Thyroid gland (tissue), 4 donors: Measurements from ENCODE around the gene DENND4A. TPM values are rescaled to one million over a fixed set of nuclear protein-coding genes. Genes with fewer than 3 reads are reported as not detected.

Experiments used
- DNase-seq, 2 donors: peaks; one replicate each; pipeline ENCODE4 v3.0.0-alpha.2; 2019
- H3K27ac ChIP-seq, 3 donors: fragments of 200-600 bp; sonication (generic); 1 replicate in 2 of 3; 2 replicates in 1 of 3; pipeline ENCODE4 v1.5.1; 2016 to 2019; ENCODE audit warnings: mild to moderate bottlenecking in 1 of 3, moderate library complexity in 1 of 3
- H3K27me3 ChIP-seq: fragments of 200-600 bp; sonication (generic); one replicate; pipeline ENCODE4 v1.5.1; 2019
- H3K36me3 ChIP-seq, 2 donors: fragments of 200-600 bp; sonication (generic); one replicate each; pipeline ENCODE4 v1.5.1; 2016 to 2019
- H3K4me1 ChIP-seq, 2 donors: fragments of 200-600 bp; sonication (generic); one replicate each; pipeline ENCODE4 v1.5.1; 2017 to 2019
- H3K4me3 ChIP-seq, 3 donors: fragments of 200-600 bp; sonication (generic); replicated peaks in 1 of 3; 1 replicate in 2 of 3; 2 replicates in 1 of 3; pipeline ENCODE4 v1.5.1; 2016; ENCODE audit warnings: mild to moderate bottlenecking in 1 of 3
- H3K9me3 ChIP-seq: fragments of 200-600 bp; sonication (generic); one replicate; pipeline ENCODE4 v1.5.1; 2017
- POLR2A ChIP-seq, 2 donors: fragments of 450-650 bp; IDR thresholded peaks; one replicate each; pipeline ENCODE4 v1.6.1; 2017; ENCODE audit warnings: antibody characterized with exemption in 2 of 2, mild to moderate bottlenecking in 2 of 2, moderate library complexity in 1 of 2
- WGBS, 2 donors: methylation state at CpG; one replicate each; pipeline ENCODE4 v1.1.5; 2017; 5-methylcytosine and 5-hydroxymethylcytosine counted together
- intact Hi-C: fragments of 100-400 bp; cut with DNase I; formaldehyde crosslinking; loops from one replicate; pipeline ENCODE4 v1.15.1; 2023
- total RNA-seq, 4 donors: library from RNA; depleted of rRNA; stranded (reverse); fragments of >200 nt; gene quantifications; one replicate each; pipeline ENCODE4 v1.2.3, GENCODE V29; 2016
- TF ChIP-seq, protein P1 (sequence below), 6 experiments: fragments of 200-600 bp in 3 of 6; fragments of 450-650 bp in 3 of 6; sonication (generic) in 3 of 6; IDR thresholded peaks; one replicate each; pipeline ENCODE4 v1.5.1; 2016 to 2019; ENCODE audit warnings: antibody characterized with exemption in 6 of 6, mild to moderate bottlenecking in 2 of 6, inconsistent platforms in 1 of 6, moderate library complexity in 1 of 6

Gene DENND4A
- total RNA-seq, 4 donors from 2014 or later = 37.5 to 79.9 (median 45.7) TPM

DNA sequence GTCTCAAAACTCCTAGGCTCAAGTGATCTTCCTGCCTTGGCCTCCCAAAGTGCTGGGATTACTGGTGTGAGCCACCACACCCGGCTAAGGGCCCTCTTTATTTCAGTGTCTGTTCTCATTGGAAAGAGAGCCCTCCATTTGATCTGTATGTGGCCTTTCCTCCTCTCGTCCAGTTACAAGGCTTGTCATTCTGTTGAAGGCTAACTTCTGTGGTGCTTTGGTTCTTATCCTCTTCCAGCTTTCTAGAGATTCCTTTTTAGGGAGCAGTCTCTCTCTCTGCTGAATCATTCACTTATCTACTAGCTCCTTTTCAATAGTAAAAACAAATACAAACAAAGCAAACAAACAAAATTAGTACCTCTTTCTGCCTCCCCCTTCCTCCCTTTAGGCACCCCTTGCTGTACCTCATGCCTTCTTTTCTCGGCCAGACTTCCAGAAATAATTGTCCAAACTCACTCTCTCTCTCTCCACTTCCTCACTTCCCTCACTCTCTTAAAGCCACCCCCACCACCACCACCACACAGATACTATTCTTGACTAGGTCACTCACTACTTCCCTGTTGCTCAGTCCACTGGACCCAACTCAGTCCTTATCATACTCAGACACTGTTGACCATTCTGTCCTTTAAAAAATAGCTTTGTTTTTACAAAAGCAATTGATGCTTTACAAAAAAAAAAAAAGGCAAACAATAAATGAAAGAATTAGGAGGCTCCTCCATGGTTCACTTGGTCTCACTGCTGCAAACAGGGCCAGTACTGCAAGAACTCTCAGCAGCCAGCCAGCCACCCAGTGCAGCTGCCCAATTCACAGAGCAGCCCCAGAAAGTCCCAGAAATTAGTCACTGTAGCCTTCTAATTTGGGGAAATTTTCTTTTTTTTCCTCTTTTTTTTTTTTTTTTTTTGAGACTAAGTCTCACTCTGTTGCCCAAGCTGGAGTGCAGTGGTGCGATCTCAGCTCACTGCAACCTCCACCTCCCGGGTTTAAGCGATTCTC is 45.5 kb upstream of the DENND4A start:
- peak; percentile 46 to 64 for DNase-seq
- Histone ChIP-seq H3K9me3 (no peaks in the 10 kb centered on the region), H3K27ac (peak overlapping the region; percentile 14 to 84 (median 42)), H3K36me3 (no peaks in the 10 kb centered on the region), H3K4me3 (no peak overlapping the region), H3K4me1 (peaks cover 59 to 71% of the 10 kb centered on the region in 2 donors), H3K27me3 (no peaks in the 10 kb centered on the region)
- TF ChIP-seq, protein P1, sequence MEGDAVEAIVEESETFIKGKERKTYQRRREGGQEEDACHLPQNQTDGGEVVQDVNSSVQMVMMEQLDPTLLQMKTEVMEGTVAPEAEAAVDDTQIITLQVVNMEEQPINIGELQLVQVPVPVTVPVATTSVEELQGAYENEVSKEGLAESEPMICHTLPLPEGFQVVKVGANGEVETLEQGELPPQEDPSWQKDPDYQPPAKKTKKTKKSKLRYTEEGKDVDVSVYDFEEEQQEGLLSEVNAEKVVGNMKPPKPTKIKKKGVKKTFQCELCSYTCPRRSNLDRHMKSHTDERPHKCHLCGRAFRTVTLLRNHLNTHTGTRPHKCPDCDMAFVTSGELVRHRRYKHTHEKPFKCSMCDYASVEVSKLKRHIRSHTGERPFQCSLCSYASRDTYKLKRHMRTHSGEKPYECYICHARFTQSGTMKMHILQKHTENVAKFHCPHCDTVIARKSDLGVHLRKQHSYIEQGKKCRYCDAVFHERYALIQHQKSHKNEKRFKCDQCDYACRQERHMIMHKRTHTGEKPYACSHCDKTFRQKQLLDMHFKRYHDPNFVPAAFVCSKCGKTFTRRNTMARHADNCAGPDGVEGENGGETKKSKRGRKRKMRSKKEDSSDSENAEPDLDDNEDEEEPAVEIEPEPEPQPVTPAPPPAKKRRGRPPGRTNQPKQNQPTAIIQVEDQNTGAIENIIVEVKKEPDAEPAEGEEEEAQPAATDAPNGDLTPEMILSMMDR (IDR thresholded peaks at IDR 0.05) = no peak
- TF ChIP-seq POLR2A (IDR thresholded peaks at IDR 0.05) = no peak
- intact Hi-C loops = no loop called here
- 74 to 75% methylated on average over 6 of the region's 6 CpGs for WGBS, 2 donors

DNA sequence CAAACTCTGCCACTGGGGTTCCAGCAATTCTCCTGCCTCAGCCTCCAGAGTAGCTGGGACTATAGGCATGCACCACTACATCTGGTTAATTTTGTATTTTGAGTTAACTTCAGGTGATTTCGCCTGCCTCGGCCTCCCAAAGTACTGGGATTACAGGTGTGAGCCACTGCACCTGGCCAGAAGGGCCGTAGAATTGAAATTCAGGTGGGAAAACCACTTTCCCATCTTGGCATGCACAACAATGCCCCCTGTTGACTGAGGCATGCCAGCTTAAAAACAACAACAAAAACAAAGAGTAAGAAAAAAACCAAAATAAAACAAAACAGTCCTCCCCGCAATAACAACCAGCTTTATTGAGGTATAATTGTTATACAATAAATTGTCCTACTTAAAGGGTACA is 44.6 kb upstream of the DENND4A start:
- H3K4me3 ChIP-seq = no peak overlapping the region
- intact Hi-C loops = no loop called here
- no peaks in the 10 kb centered on the region for H3K27me3 ChIP-seq
- no peaks in the 10 kb centered on the region for H3K36me3 ChIP-seq
- no peak for DNase-seq
- peak overlapping the region in 1 of 3 donors; percentile 84 for H3K27ac ChIP-seq
- H3K9me3 ChIP-seq = no peaks in the 10 kb centered on the region
- H3K4me1 ChIP-seq = peaks cover 59 to 72% of the 10 kb centered on the region in 2 donors
- 87 to 98% methylated on average over 4 of the region's 4 CpGs for WGBS, 2 donors
- TF ChIP-seq, protein P1 (IDR thresholded peaks at IDR 0.05) = no peak
- no peak for TF ChIP-seq POLR2A (IDR thresholded peaks at IDR 0.05)

DNA sequence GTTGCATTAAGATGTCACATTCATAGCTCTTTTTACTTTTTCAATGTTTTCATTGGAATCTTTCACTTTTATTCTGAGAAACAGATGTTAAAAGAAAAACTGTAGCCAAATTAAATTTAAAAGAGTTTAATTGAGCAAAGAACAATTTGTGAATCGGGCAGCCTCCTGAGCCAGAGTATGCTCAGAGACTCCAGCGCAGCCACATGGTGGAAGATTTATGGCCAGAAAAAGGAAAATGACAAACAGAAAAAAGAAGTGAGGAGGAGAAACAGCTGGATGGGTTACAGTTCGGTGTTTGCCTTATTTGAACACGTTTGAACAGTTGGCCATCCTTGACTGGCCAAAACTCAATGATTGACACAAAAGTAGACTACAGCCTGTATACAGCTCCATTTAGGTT is 43.4 kb upstream of the DENND4A start:
- TF ChIP-seq, protein P1 (IDR thresholded peaks at IDR 0.05) = no peak
- no peak for TF ChIP-seq POLR2A (IDR thresholded peaks at IDR 0.05)
- Histone ChIP-seq H3K9me3 (no peaks in the 10 kb centered on the region), H3K27ac (peak overlapping the region; percentile 84 to 91 (median 90)), H3K27me3 (no peaks in the 10 kb centered on the region), H3K4me3 (no peak overlapping the region), H3K36me3 (no peaks in the 10 kb centered on the region), H3K4me1 (peaks cover 58 to 65% of the 10 kb centered on the region in 2 donors)
- intact Hi-C loops = no loop called here
- whole genome bisulfite sequencing, 2 donors = 66 to 72% methylated on average over 4 of the region's 4 CpGs
- no peak for DNase-seq

DNA sequence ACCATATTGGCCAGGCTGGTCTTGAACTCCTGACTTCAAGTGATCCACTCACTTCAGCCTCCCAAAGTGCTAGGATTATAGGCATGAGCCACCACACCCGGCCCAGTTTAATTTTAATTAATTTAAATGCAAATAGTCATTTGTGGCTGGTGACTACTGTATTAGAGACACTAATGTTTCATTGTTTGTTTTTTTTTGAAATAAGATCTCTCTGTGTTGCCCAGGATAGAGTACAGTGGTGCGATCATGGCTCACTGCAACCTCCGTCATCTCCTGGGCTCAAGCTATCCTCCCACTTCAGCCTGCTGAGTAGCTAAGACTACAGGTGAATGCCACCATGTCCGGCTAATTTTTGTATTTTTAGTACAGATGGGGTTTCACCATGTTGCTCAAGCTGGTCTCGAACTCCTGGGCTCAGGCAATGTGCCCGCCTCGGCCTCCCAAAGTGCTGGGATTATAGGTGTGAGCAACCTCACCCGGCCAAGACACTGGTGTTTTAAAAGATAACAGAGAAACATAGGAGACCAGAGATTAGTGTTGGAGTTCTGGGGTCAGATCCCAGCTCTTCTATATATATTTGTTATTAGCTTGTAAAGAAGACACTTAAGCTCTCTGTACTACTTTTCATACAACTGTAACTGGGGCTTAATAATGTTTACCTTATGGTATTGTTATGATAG is 42.6 kb upstream of the DENND4A start:
- DNase-seq = no peak
- Histone ChIP-seq H3K27me3 (no peaks in the 10 kb centered on the region), H3K36me3 (no peaks in the 10 kb centered on the region), H3K27ac (peak overlapping the region; percentile 84 to 91 (median 90)), H3K9me3 (no peaks in the 10 kb centered on the region), H3K4me3 (no peak overlapping the region), H3K4me1 (peaks cover 58 to 65% of the 10 kb centered on the region in 2 donors)
- intact Hi-C loops = no loop called here
- WGBS, 2 donors = 84 to 86% methylated on average over 8 of the region's 8 CpGs
- TF ChIP-seq, protein P1 (IDR thresholded peaks at IDR 0.05) = no peak
- TF ChIP-seq POLR2A (IDR thresholded peaks at IDR 0.05) = no peak
